ENCODE measurements around the gene SLCO3A1.

The SLCO3A1 gene

GRCh38 chr15:91892436-91892835 lies 38.9 kb downstream of the SLCO3A1 start:
- H3K27ac ChIP-seq, result no peak overlapping the region
- DNase-seq (ENCODE audit: low spot score), result no peak
- POLR2A ChIA-PET (ENCODE audit: low non-redundant PET), result interaction anchor here (0.7 kb wide), 1 partner anchor 11 kb away, joined by 3 read pairs; no protein-coding TSS in a partner anchor
- TF ChIP-seq CTCF (conservative IDR thresholded peaks at IDR 0.05; ENCODE audit: low read depth), result no peak
- CTCF ChIA-PET, result interaction anchor here (0.6 to 1.4 kb wide), 2 partner anchors 49 to 938 kb away, joined by 3 to 5 read pairs; no protein-coding TSS in a partner anchor

- ChIA-PET POLR2A (ENCODE audit: low non-redundant PET) (no interaction called here), CTCF (interaction anchor here (0.6 to 1.0 kb wide), 2 partner anchors 56 to 171 kb away, joined by 3 to 5 read pairs; no protein-coding TSS in a partner anchor)
- DNase-seq (ENCODE audit: low spot score), result peak; percentile 81
Measured at GRCh38 chr15:91894606-91895005, 41.1 kb downstream of the SLCO3A1 start.

GRCh38 chr15:91895051-91895450 lies 41.5 kb downstream of the SLCO3A1 start:
- DNase-seq (ENCODE audit: low spot score), result no peak
- ChIA-PET POLR2A (ENCODE audit: low non-redundant PET) (no interaction called here), CTCF (interaction anchor here (1.0 kb wide), 1 partner anchor 56 kb away, joined by 5 read pairs; no protein-coding TSS in a partner anchor)
- no peak overlapping the region for H3K27ac ChIP-seq
- TF ChIP-seq CTCF (conservative IDR thresholded peaks at IDR 0.05; ENCODE audit: low read depth), result no peak

More at GRCh38 chr15:91894606-91895005, 41.1 kb downstream of the SLCO3A1 start:
- TF ChIP-seq CTCF (conservative IDR thresholded peaks at IDR 0.05; ENCODE audit: low read depth), result no peak
- H3K27ac ChIP-seq, result peak overlapping the region; percentile 33

GRCh38 chr15:91896341-91897055 lies 43.0 kb downstream of the SLCO3A1 start:
- TF ChIP-seq CTCF (conservative IDR thresholded peaks at IDR 0.05; ENCODE audit: low read depth), result no peak
- H3K27ac ChIP-seq, result no peak overlapping the region
- ChIA-PET CTCF (interaction anchor here (0.7 kb wide), 1 partner anchor 140 kb away, joined by 3 read pairs; no protein-coding TSS in a partner anchor), POLR2A (ENCODE audit: low non-redundant PET) (no interaction called here)
- DNase-seq (ENCODE audit: low spot score), result peak; percentile 46

GRCh38 chr15:91897585-91898372 lies 44.3 kb downstream of the SLCO3A1 start:
- H3K27ac ChIP-seq, result no peak overlapping the region
- ChIA-PET POLR2A (ENCODE audit: low non-redundant PET) (no interaction called here), CTCF (interaction anchor here (1.7 kb wide), 1 partner anchor 180 kb away, joined by 4 read pairs; no protein-coding TSS in a partner anchor)
- no peak for TF ChIP-seq CTCF (conservative IDR thresholded peaks at IDR 0.05; ENCODE audit: low read depth)
- DNase-seq (ENCODE audit: low spot score), result no peak

- DNase-seq (ENCODE audit: low spot score), result no peak
- CTCF ChIA-PET, result interaction anchor here (0.6 to 1.7 kb wide), 2 partner anchors 179 to 481 kb away, joined by 3 to 4 read pairs; no protein-coding TSS in a partner anchor
- H3K27ac ChIP-seq, result no peak overlapping the region
- POLR2A ChIA-PET (ENCODE audit: low non-redundant PET), result no interaction called here
- TF ChIP-seq CTCF (conservative IDR thresholded peaks at IDR 0.05; ENCODE audit: low read depth), result no peak
Measured at GRCh38 chr15:91898843-91899242, 45.3 kb downstream of the SLCO3A1 start.
